WTC11 (cell line): Measurements from ENCODE around the gene MICAL2. TPM values are rescaled to one million over a fixed set of nuclear protein-coding genes. Genes with fewer than 3 reads are reported as not detected.

Experiments
- ATAC-seq: fragments of 200-7000 bp; cut with Tn5 transposase; 2 replicates; pipeline ENCODE4 v1.10.0; 2021; ENCODE audit warnings: mild to moderate bottlenecking, moderate library complexity
- CTCF ChIA-PET: fragments of 300-600 bp; sonication (Branson Sonifier 250); formaldehyde crosslinking; loops from one replicate; lab custom pipeline; 2021; ENCODE audit warnings: antibody characterized with exemption; lab: Charles Lee
- POLR2A ChIA-PET: fragments of 350-600 bp; sonication (Branson Sonifier 250); formaldehyde crosslinking; loops from one replicate; lab custom pipeline; 2021; ENCODE audit warnings: antibody characterized with exemption; lab: Charles Lee
- DNase-seq: peaks from one replicate; pipeline ENCODE4 v3.0.0; 2021; ENCODE audit warnings: low spot score
- H3K27ac Mint-ChIP-seq: 2 replicates; pipeline ENCODE4 v1.8.0; 2021; ENCODE audit warnings: mixed read lengths
- H3K27me3 Mint-ChIP-seq: 2 replicates; pipeline ENCODE4 v1.8.0; 2021; ENCODE audit warnings: low read depth, mild to moderate bottlenecking, moderate library complexity, mixed read lengths
- H3K36me3 Mint-ChIP-seq: 2 replicates; pipeline ENCODE4 v1.8.0; 2021; ENCODE audit warnings: mixed read lengths
- H3K4me1 Mint-ChIP-seq: 2 replicates; pipeline ENCODE4 v1.8.0; 2022; ENCODE audit warnings: mixed read lengths
- H3K4me3 Mint-ChIP-seq: 2 replicates; pipeline ENCODE4 v1.8.0; 2021; ENCODE audit warnings: mild to moderate bottlenecking, moderate library complexity, mixed read lengths
- H3K9me3 Mint-ChIP-seq: 2 replicates; pipeline ENCODE4 v1.8.0; 2021; ENCODE audit warnings: mixed read lengths
- CREM ChIP-seq: sonication (generic); formaldehyde crosslinking; IDR thresholded peaks from 2 replicates; pipeline ENCODE4 v1.8.1; 2022; ENCODE audit warnings: mild to moderate bottlenecking, missing genetic modification reagents, moderate library complexity
- E2F4 ChIP-seq: sonication (generic); formaldehyde crosslinking; IDR thresholded peaks from 2 replicates; pipeline ENCODE4 v1.8.1; 2022; ENCODE audit warnings: low read depth, mild to moderate bottlenecking, moderate library complexity, missing genetic modification reagents, borderline replicate concordance
- ERG ChIP-seq: fragments of 250-450 bp; sonication (Bioruptor Pico); IDR thresholded peaks from 2 replicates; pipeline ENCODE4 v1.8.0; 2021; ENCODE audit warnings: mild to moderate bottlenecking
- HMGA2 ChIP-seq: fragments of 250-450 bp; sonication (Bioruptor Pico); IDR thresholded peaks from 2 replicates; pipeline ENCODE4 v1.4.0; 2021; ENCODE audit warnings: mild to moderate bottlenecking, moderate library complexity
- NFYB ChIP-seq: sonication (generic); formaldehyde crosslinking; conservative IDR thresholded peaks from 2 replicates; pipeline ENCODE4 v1.8.0; 2022; ENCODE audit warnings: low read depth, missing genetic modification reagents
- NR1H2 ChIP-seq: sonication (generic); formaldehyde crosslinking; IDR thresholded peaks from 2 replicates; pipeline ENCODE4 v1.9.0; 2021; ENCODE audit warnings: mild to moderate bottlenecking, moderate library complexity, missing genetic modification reagents
- PREB ChIP-seq: sonication (generic); formaldehyde crosslinking; IDR thresholded peaks from 2 replicates; pipeline ENCODE4 v1.8.1; 2022; ENCODE audit warnings: mild to moderate bottlenecking, missing genetic modification reagents, moderate library complexity, borderline replicate concordance
- SMAD3 ChIP-seq: sonication (generic); formaldehyde crosslinking; IDR thresholded peaks from 2 replicates; pipeline ENCODE4 v1.8.0; 2022; ENCODE audit warnings: missing genetic modification reagents, mild to moderate bottlenecking, borderline replicate concordance
- SMAD4 ChIP-seq: sonication (generic); formaldehyde crosslinking; IDR thresholded peaks from 2 replicates; pipeline ENCODE4 v1.8.0; 2022; ENCODE audit warnings: mild to moderate bottlenecking, missing genetic modification reagents
- ZBTB21 ChIP-seq: sonication (generic); formaldehyde crosslinking; IDR thresholded peaks from 2 replicates; pipeline ENCODE4 v1.8.1; 2023; ENCODE audit warnings: mild to moderate bottlenecking, missing genetic modification reagents, borderline replicate concordance
- ZBTB43 ChIP-seq: sonication (generic); formaldehyde crosslinking; IDR thresholded peaks from 2 replicates; pipeline ENCODE4 v1.8.1; 2023; ENCODE audit warnings: mild to moderate bottlenecking, missing genetic modification reagents
- ZMAT4 ChIP-seq: fragments of 250-450 bp; sonication (Bioruptor Pico); IDR thresholded peaks from 2 replicates; pipeline ENCODE4 v1.9.0; 2021; ENCODE audit warnings: mild to moderate bottlenecking
- ZNF232 ChIP-seq: sonication (generic); formaldehyde crosslinking; IDR thresholded peaks from 2 replicates; pipeline ENCODE4 v1.8.0; 2022; ENCODE audit warnings: mild to moderate bottlenecking, missing genetic modification reagents
- ZNF263 ChIP-seq: sonication (generic); formaldehyde crosslinking; IDR thresholded peaks from 2 replicates; pipeline ENCODE4 v1.8.1; 2022; ENCODE audit warnings: low read depth, mild to moderate bottlenecking, moderate library complexity, missing genetic modification reagents
- ZNF532 ChIP-seq: fragments of 250-450 bp; sonication (Bioruptor Pico); IDR thresholded peaks from 2 replicates; pipeline ENCODE4 v1.9.0; 2021; ENCODE audit warnings: mild to moderate bottlenecking, borderline replicate concordance
- total RNA-seq: library from RNA; stranded (reverse); gene quantifications from 3 replicates; pipeline ENCODE4 v1.2.3, GENCODE V29; 2021

MICAL2 gene
- total RNA-seq, 1 experiment from 2014 or later, result 3.1 TPM

- ATAC-seq, result no peak
- no peak for DNase-seq
- no peak overlapping the region for H3K27ac Mint-ChIP-seq
Measured at GRCh38 chr11:12157241-12157661, 46.9 kb downstream of the MICAL2 start.

GRCh38 chr11:12158909-12159308 lies 48.5 kb downstream of the MICAL2 start:
- CTCF ChIA-PET, result no interaction called here
- Mint-ChIP-seq H3K27ac (no peak overlapping the region), H3K27me3 (no peaks in the 10 kb centered on the region), H3K36me3 (no peaks in the 10 kb centered on the region), H3K4me1 (no peaks in the 10 kb centered on the region), H3K4me3 (no peak overlapping the region), H3K9me3 (no peaks in the 10 kb centered on the region)
- DNase-seq (no peak), ATAC-seq (no peak)
- POLR2A ChIA-PET, result no interaction called here
- TF ChIP-seq CREM (CRISPR knock-in tag) (no peak), SMAD4 (CRISPR knock-in tag) (no peak), ZMAT4 (CRISPR knock-in tag) (no peak), ZNF232 (no peak), ZBTB43 (CRISPR knock-in tag) (no peak), HMGA2 (no peak), E2F4 (CRISPR knock-in tag) (no peak), NR1H2 (CRISPR knock-in tag) (no peak), ZNF263 (no peak), NFYB (CRISPR knock-in tag) (no peak), ERG (CRISPR knock-in tag) (no peak), PREB (CRISPR knock-in tag) (no peak), ZBTB21 (CRISPR knock-in tag) (no peak), ZNF532 (CRISPR knock-in tag) (no peak), SMAD3 (no peak)

More at GRCh38 chr11:12157241-12157661, 46.9 kb downstream of the MICAL2 start:
- H3K4me3 Mint-ChIP-seq, result no peak overlapping the region
- no peaks in the 10 kb centered on the region for H3K36me3 Mint-ChIP-seq
- no peaks in the 10 kb centered on the region for H3K9me3 Mint-ChIP-seq
- H3K27me3 Mint-ChIP-seq, result no peaks in the 10 kb centered on the region
- POLR2A ChIA-PET, result no interaction called here
- CTCF ChIA-PET, result no interaction called here
- TF ChIP-seq ZNF532 (CRISPR knock-in tag), result no peak
- H3K4me1 Mint-ChIP-seq, result no peaks in the 10 kb centered on the region
